Right lobe of liver (tissue), 4 donors: ENCODE measurements around the gene RPUSD1.

Source experiments
- POLR2A ChIP-seq: fragments of 450-650 bp; IDR thresholded peaks from one replicate; pipeline ENCODE4 v1.6.1; 2017; ENCODE audit warnings: antibody characterized with exemption, mild to moderate bottlenecking
- TF ChIP-seq, protein P1 (sequence below), 4 donors: fragments of 200-600 bp in 3 of 4; fragments of 450-650 bp in 1 of 4; IDR thresholded peaks; one replicate each; pipeline versions ENCODE4 v1.5.1 to v1.8.0; 2016 to 2022; ENCODE audit warnings: antibody characterized with exemption in 4 of 4, mild to moderate bottlenecking in 2 of 4
- donor health status: DM: no; HTN: no; CAD: no.
- donor health status: DM: no; HTN: no; CAD: no.
- donor health status: DM: no; HTN: yes; CAD: no.

- no peak for TF ChIP-seq POLR2A
- TF ChIP-seq, protein P1, sequence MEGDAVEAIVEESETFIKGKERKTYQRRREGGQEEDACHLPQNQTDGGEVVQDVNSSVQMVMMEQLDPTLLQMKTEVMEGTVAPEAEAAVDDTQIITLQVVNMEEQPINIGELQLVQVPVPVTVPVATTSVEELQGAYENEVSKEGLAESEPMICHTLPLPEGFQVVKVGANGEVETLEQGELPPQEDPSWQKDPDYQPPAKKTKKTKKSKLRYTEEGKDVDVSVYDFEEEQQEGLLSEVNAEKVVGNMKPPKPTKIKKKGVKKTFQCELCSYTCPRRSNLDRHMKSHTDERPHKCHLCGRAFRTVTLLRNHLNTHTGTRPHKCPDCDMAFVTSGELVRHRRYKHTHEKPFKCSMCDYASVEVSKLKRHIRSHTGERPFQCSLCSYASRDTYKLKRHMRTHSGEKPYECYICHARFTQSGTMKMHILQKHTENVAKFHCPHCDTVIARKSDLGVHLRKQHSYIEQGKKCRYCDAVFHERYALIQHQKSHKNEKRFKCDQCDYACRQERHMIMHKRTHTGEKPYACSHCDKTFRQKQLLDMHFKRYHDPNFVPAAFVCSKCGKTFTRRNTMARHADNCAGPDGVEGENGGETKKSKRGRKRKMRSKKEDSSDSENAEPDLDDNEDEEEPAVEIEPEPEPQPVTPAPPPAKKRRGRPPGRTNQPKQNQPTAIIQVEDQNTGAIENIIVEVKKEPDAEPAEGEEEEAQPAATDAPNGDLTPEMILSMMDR (IDR thresholded peaks at IDR 0.05): no peak
Measured at GRCh38 chr16:808085-808386, 19.9 kb upstream of the RPUSD1 start.
